Measurements from ENCODE around the gene DTD2. TPM values are rescaled to one million over a fixed set of nuclear protein-coding genes. Genes with fewer than 3 reads are reported as not detected.
"Not testable (repeated sequence)": the region's sequence is repeated elsewhere in the genome, so short reads cannot be mapped to it uniquely, and the experiment has no call there.

The DTD2 gene
- total and polyA plus RNA-seq, 4 donors = 7.9 to 16.7 (median 10.7) TPM

- TF ChIP-seq RXRA (IDR thresholded peaks at IDR 0.05) = no peak
These were observed 9.2 kb upstream of the DTD2 start (continued) for GRCh38 chr14:31466554-31466953.

DNA sequence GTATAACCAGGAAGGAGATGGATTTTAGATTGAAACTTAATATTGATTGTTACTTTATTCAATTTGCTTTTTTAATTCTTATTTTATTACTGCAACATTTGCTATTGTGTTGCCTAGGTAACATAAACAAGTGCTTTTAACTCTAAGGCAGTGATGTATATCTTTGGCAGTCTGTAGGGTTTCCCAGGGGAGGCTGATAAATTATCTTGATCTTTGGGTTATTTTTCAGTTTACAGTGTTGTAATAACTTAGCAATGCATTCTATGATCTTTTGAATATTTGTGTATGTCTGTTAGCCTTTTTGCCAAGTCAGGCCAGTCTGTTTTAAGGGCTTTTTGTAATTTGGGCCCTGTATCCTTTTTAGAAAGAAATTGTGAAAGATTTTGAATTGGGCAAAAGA, 7.8 kb upstream of the DTD2 start:
- Histone ChIP-seq H3K4me3 (ENCODE audit: low read depth in 1 of 3, low read length in 3 of 3) (no peak overlapping the region), H3K4me1 (ENCODE audit: control insufficient read depth in 4 of 4, insufficient read depth in 4 of 4, low read length in 3 of 4) (no peaks in the 10 kb centered on the region), H3K27me3 (ENCODE audit: control insufficient read depth in 4 of 4, insufficient read depth in 4 of 4, low read length in 3 of 4) (no peaks in the 10 kb centered on the region), H3K9me3 (ENCODE audit: control insufficient read depth in 4 of 4, low read length in 3 of 4) (no peaks in the 10 kb centered on the region), H3K27ac (ENCODE audit: low read depth in 1 of 2, low read length in 2 of 2) (no peak overlapping the region), H3K9ac (ENCODE audit: low read depth in 1 of 2, low read length in 2 of 2) (no peak overlapping the region), H3K36me3 (ENCODE audit: control insufficient read depth in 4 of 4, insufficient read depth in 3 of 4, low read depth in 1 of 4, low read length in 3 of 4) (no peaks in the 10 kb centered on the region)
- TF ChIP-seq JUND (IDR thresholded peaks at IDR 0.05) (no peak), REST (IDR thresholded peaks at IDR 0.05) (no peak), ZBTB33 (IDR thresholded peaks at IDR 0.05) (no peak), FOXA1 (IDR thresholded peaks at IDR 0.05) (no peak), TAF1 (conservative IDR thresholded peaks at IDR 0.05) (no peak), HNF4G (IDR thresholded peaks at IDR 0.05) (no peak), RXRA (IDR thresholded peaks at IDR 0.05) (no peak), RAD21 (IDR thresholded peaks at IDR 0.05) (no peak), EGR1 (IDR thresholded peaks at IDR 0.05; ENCODE audit: low read depth in 2 of 2) (no peak), SP1 (IDR thresholded peaks at IDR 0.05) (no peak), HNF4A (conservative IDR thresholded peaks at IDR 0.05) (no peak), YY1 (IDR thresholded peaks at IDR 0.05) (no peak), GABPA (IDR thresholded peaks at IDR 0.05 in 1 of 2, conservative IDR thresholded peaks at IDR 0.05 in 1 of 2) (no peak), NR2F2 (IDR thresholded peaks at IDR 0.05) (no peak), FOXA2 (IDR thresholded peaks at IDR 0.05) (no peak)
- TF ChIP-seq, protein P1, sequence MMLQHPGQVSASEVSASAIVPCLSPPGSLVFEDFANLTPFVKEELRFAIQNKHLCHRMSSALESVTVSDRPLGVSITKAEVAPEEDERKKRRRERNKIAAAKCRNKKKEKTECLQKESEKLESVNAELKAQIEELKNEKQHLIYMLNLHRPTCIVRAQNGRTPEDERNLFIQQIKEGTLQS (IDR thresholded peaks at IDR 0.05) = no peak
- TF ChIP-seq, protein P2, sequence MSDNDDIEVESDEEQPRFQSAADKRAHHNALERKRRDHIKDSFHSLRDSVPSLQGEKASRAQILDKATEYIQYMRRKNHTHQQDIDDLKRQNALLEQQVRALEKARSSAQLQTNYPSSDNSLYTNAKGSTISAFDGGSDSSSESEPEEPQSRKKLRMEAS (IDR thresholded peaks at IDR 0.05) = no peak
- TF ChIP-seq, protein P3, sequence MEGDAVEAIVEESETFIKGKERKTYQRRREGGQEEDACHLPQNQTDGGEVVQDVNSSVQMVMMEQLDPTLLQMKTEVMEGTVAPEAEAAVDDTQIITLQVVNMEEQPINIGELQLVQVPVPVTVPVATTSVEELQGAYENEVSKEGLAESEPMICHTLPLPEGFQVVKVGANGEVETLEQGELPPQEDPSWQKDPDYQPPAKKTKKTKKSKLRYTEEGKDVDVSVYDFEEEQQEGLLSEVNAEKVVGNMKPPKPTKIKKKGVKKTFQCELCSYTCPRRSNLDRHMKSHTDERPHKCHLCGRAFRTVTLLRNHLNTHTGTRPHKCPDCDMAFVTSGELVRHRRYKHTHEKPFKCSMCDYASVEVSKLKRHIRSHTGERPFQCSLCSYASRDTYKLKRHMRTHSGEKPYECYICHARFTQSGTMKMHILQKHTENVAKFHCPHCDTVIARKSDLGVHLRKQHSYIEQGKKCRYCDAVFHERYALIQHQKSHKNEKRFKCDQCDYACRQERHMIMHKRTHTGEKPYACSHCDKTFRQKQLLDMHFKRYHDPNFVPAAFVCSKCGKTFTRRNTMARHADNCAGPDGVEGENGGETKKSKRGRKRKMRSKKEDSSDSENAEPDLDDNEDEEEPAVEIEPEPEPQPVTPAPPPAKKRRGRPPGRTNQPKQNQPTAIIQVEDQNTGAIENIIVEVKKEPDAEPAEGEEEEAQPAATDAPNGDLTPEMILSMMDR (IDR thresholded peaks at IDR 0.05; ENCODE audit: low read depth, low read length, missing input control) = no peak
- no peak for DNase-seq (ENCODE audit: low spot score)

DNA sequence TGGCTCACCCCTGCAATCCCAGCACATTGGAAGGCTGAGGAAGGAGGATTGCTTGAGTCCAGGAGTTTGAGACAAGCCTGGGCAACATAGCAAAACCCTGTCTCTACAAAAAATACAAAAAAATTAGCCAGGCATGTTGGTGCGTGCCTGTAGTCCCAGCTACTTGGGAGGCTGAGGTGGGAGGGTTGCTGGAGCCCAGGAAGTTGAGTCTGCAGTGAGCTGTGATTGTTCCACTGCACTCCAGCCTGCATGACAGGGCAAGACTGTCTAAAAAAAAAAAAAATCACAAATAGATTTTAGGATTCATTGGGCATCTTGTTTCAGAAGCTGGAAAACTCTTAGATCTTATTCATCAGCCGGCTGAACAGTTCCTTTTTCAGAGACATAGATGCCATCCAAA, 5.1 kb upstream of the DTD2 start:
- WGBS = 95% methylated on average over 2 of the region's 2 CpGs
- not testable (repeated sequence) for H3K4me3 ChIP-seq (ENCODE audit: low read depth in 1 of 3, low read length in 3 of 3)

More for the DNA sequence above, 5.1 kb upstream of the DTD2 start:
- H3K27me3 ChIP-seq (ENCODE audit: control insufficient read depth in 4 of 4, insufficient read depth in 4 of 4, low read length in 3 of 4); H3K27ac ChIP-seq (ENCODE audit: low read depth in 1 of 2, low read length in 2 of 2); DNase-seq (ENCODE audit: low spot score); H3K4me1 ChIP-seq (ENCODE audit: control insufficient read depth in 4 of 4, insufficient read depth in 4 of 4, low read length in 3 of 4); H3K9me3 ChIP-seq (ENCODE audit: control insufficient read depth in 4 of 4, low read length in 3 of 4); H3K9ac ChIP-seq (ENCODE audit: low read depth in 1 of 2, low read length in 2 of 2); H3K36me3 ChIP-seq (ENCODE audit: control insufficient read depth in 4 of 4, insufficient read depth in 3 of 4, low read depth in 1 of 4, low read length in 3 of 4): not testable (repeated sequence)

Data from liver (tissue), 9 donors.